Lower lobe of right lung (tissue), 2 donors: ENCODE results near the gene IGHMBP2. TPM values are rescaled to one million over a fixed set of nuclear protein-coding genes. Genes with fewer than 3 reads are reported as not detected.

Source experiments
- ATAC-seq, 2 donors: fragments of 200-7000 bp; cut with Tn5 transposase; one replicate each; pipeline ENCODE4 v1.9.1; 2020 to 2022; ENCODE audit warnings: mild to moderate bottlenecking in 2 of 2, moderate library complexity in 2 of 2
- DNase-seq: peaks from one replicate; pipeline ENCODE4 v3.0.0-alpha.2; 2020
- H3K27ac ChIP-seq: fragments of 200-600 bp; one replicate; pipeline ENCODE4 v1.8.0; 2022
- H3K27me3 ChIP-seq: fragments of 200-600 bp; one replicate; pipeline ENCODE4 v1.8.0; 2022; ENCODE audit warnings: low read depth
- H3K36me3 ChIP-seq: fragments of 200-600 bp; one replicate; pipeline ENCODE4 v1.8.0; 2022; ENCODE audit warnings: mild to moderate bottlenecking
- H3K4me1 ChIP-seq: fragments of 200-600 bp; one replicate; pipeline ENCODE4 v1.8.0; 2022
- H3K4me3 ChIP-seq: fragments of 200-600 bp; one replicate; pipeline ENCODE4 v1.8.0; 2022; ENCODE audit warnings: mild to moderate bottlenecking
- H3K9me3 ChIP-seq: fragments of 200-600 bp; one replicate; pipeline ENCODE4 v1.8.0; 2022
- intact Hi-C: fragments of 100-400 bp; cut with DNase I; formaldehyde crosslinking; loops from one replicate; pipeline ENCODE4 v1.11.0; 2022
- total RNA-seq: library from RNA; stranded (reverse); fragmentation: NEBNext Ultra II Directional; extraction: Animal tissue kit (Norgen Biotek cat#: 25700); gene quantifications from one replicate; pipeline ENCODE4 v1.2.1, GENCODE V29; 2021
- TF ChIP-seq, protein P1 (sequence below): fragments of 200-600 bp; IDR thresholded peaks from one replicate; pipeline ENCODE4 v1.8.0; 2022; ENCODE audit warnings: antibody characterized with exemption, mild to moderate bottlenecking
- donor health status: DM: no; HTN: yes; CAD: no; lungs with severe emphysema.

IGHMBP2 gene
- total RNA-seq, 1 donor from 2014 or later: 18.8 TPM

DNA sequence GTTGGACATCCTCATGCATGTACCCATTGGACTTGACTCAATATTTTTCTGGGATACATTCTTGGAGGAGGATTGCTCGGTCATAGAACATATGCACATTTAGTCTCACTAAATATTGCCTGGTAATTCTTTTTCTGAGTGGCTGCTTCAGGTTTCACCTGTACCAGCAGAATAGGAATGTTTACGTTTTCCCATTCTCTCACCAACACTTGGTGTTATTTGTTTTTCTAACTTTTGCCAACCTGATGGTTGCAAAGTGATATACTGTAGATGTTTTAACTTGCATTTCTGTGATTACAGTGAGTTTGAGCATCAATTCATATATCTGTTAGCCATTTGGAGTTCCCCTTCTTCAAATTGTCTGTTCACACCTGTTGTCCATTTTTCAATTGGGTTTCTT, 78.4 kb downstream of the IGHMBP2 start:
- Histone ChIP-seq H3K27me3 (no peaks in the 10 kb centered on the region), H3K27ac (no peak overlapping the region), H3K4me3 (no peak overlapping the region), H3K36me3 (no peaks in the 10 kb centered on the region), H3K4me1 (no peaks in the 10 kb centered on the region), H3K9me3 (peaks cover 11% of the 10 kb centered on the region)
- DNase-seq: no peak
- no peak for ATAC-seq
- intact Hi-C loops: no loop called here
- TF ChIP-seq, protein P1, sequence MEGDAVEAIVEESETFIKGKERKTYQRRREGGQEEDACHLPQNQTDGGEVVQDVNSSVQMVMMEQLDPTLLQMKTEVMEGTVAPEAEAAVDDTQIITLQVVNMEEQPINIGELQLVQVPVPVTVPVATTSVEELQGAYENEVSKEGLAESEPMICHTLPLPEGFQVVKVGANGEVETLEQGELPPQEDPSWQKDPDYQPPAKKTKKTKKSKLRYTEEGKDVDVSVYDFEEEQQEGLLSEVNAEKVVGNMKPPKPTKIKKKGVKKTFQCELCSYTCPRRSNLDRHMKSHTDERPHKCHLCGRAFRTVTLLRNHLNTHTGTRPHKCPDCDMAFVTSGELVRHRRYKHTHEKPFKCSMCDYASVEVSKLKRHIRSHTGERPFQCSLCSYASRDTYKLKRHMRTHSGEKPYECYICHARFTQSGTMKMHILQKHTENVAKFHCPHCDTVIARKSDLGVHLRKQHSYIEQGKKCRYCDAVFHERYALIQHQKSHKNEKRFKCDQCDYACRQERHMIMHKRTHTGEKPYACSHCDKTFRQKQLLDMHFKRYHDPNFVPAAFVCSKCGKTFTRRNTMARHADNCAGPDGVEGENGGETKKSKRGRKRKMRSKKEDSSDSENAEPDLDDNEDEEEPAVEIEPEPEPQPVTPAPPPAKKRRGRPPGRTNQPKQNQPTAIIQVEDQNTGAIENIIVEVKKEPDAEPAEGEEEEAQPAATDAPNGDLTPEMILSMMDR: no peak

DNA sequence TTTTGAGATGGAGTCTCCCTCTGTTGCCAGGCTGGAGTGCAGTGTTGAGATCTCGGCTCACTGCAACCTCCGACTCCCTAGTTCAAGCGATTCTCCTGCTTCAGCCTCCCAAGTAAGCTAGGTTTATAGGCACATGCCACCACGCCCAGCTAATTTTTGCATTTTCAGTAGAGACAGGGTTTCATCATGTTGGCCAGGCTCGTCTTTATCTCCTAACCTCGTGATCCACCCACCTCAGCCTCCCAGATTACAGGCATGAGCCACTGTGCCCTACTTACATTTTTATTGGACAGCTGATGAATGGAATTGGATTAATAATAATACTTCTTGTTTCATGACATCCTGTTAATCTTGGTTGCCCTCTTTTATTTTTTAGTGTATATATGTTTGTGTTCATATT, 80.1 kb downstream of the IGHMBP2 start:
- H3K4me3 ChIP-seq: no peak overlapping the region
- TF ChIP-seq, protein P1: no peak
- DNase-seq: no peak
- no peak for ATAC-seq
- H3K9me3 ChIP-seq: peaks cover 14% of the 10 kb centered on the region
- no peaks in the 10 kb centered on the region for H3K27me3 ChIP-seq
- no peaks in the 10 kb centered on the region for H3K36me3 ChIP-seq
- intact Hi-C loops: no loop called here
- no peak overlapping the region for H3K27ac ChIP-seq
- no peaks in the 10 kb centered on the region for H3K4me1 ChIP-seq

DNA sequence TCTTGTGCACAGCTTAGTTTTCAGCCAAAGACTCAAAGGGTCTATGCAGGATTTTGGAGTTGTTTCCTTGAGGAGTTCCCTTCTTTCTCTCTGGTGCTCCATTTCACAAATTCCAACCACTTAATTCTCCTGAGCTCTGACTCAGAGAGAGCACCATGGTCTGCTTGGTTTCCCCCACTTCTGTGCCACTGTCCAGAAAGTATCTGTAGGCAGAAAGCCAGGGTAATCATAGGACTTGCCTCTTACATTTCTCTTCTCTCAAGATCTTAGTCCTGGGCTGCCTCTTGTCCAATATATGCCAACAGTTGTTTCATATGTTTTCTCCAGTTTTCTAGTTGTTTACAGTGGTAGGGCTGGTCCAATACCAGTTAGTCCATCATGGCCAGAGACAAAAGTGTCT, 83.5 kb downstream of the IGHMBP2 start:
- Histone ChIP-seq H3K36me3 (no peaks in the 10 kb centered on the region), H3K9me3 (peaks cover 12% of the 10 kb centered on the region), H3K4me3 (no peak overlapping the region), H3K27ac (no peak overlapping the region), H3K27me3 (peaks cover 12% of the 10 kb centered on the region), H3K4me1 (no peaks in the 10 kb centered on the region)
- TF ChIP-seq, protein P1: no peak
- DNase-seq: no peak
- no peak for ATAC-seq
- intact Hi-C loops: no loop called here

DNA sequence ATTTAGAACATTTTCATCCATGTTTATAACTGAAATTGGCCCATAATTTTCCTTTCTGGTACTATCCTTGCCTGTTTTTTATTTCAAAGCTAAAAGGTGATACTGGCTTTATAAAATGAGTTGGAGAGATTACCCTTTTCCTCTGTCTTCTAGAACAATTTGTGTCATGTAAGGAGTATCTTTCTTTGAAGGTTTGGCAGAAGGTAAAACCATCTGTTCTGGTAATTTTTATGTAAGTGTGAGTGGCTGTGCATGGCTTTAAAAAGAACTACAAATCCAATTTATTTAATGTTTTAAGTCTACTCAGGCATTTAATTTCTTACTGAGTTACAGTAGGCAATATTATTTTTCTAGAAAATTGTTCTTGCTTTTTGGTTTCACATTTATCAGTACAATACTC, 84.8 kb downstream of the IGHMBP2 start:
- intact Hi-C loops: no loop called here
- TF ChIP-seq, protein P1: no peak
- Histone ChIP-seq H3K27ac (no peak overlapping the region), H3K27me3 (peaks cover 20% of the 10 kb centered on the region), H3K9me3 (peaks cover 10% of the 10 kb centered on the region), H3K4me3 (no peak overlapping the region), H3K4me1 (no peaks in the 10 kb centered on the region), H3K36me3 (no peaks in the 10 kb centered on the region)
- ATAC-seq (no peak), DNase-seq (no peak)

Other genes starting within 250 kb of the IGHMBP2 start
- not detected for gene GAL, start 219.3 kb upstream of the IGHMBP2 start, total RNA-seq
- 1.9 TPM for gene TESMIN, start 152.4 kb upstream of the IGHMBP2 start, total RNA-seq
- gene CPT1A, start 62.0 kb upstream of the IGHMBP2 start, total RNA-seq: 88.4 TPM
- gene MRPL21, start 59 bp upstream of the IGHMBP2 start, total RNA-seq: 32.9 TPM
- not detected for gene MRGPRD, start 77.1 kb downstream of the IGHMBP2 start, total RNA-seq
- gene MRGPRF, start 109.4 kb downstream of the IGHMBP2 start, total RNA-seq: 11.5 TPM
- gene TPCN2, start 145.0 kb downstream of the IGHMBP2 start, total RNA-seq: 18.2 TPM